ENCODE results near the gene RBM46.

Gene RBM46, protein sequence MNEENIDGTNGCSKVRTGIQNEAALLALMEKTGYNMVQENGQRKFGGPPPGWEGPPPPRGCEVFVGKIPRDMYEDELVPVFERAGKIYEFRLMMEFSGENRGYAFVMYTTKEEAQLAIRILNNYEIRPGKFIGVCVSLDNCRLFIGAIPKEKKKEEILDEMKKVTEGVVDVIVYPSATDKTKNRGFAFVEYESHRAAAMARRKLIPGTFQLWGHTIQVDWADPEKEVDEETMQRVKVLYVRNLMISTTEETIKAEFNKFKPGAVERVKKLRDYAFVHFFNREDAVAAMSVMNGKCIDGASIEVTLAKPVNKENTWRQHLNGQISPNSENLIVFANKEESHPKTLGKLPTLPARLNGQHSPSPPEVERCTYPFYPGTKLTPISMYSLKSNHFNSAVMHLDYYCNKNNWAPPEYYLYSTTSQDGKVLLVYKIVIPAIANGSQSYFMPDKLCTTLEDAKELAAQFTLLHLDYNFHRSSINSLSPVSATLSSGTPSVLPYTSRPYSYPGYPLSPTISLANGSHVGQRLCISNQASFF

DNA sequence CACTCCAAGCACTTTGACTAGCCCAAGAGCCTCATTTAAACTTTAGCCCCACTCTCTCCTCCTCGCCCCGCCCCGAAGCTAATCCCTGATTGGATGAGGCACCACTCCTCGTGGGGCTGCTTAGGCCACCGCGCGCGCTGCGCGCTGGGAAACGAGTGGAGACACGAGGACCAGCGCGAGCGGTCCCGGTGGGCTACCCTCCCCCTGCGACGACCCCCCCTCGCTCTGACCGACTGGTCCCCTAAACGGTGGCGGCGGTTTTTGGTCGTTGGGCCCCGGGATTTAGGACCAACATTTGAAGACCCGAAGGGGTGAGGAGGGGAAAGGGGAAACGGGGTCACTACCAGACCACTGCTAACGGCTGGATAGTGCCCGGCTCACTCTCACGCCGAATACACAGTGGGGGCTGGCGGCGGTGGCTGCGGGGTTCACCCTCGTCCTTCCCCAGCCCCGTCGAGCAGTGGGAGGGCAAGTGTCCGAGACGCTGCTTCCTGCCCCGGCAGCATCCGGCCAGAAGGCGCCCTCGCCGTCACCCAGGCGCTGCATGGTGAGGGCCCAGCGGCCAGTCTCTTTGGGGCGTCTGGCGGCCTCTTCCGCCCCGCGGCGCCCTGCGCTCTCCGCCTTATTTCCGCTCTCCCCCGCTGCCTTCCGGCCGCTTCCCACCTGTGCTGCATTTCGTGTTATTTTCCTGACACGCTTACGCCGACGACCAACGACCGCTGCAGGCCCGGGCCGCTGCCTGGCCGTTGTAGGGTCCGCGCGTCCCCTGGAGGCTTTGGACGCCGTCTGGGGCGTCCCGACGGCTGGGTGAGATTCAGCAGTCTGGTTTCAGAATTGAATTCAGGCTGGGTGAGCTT lies at the start of gene RBM46:
Gene RBM46 (plus strand): TSS at position 147 of the 857 bp plus-strand sequence. CDS start 15,481 bp downstream, outside the sequence.
- DNase-seq, result no peak

GRCh38 chr4:154731756-154732155 lies 49.3 kb upstream of the RBM46 start:
- no peak for DNase-seq

GRCh38 chr4:154732669-154733068 lies 48.4 kb upstream of the RBM46 start:
- DNase-seq, result no peak

DNA sequence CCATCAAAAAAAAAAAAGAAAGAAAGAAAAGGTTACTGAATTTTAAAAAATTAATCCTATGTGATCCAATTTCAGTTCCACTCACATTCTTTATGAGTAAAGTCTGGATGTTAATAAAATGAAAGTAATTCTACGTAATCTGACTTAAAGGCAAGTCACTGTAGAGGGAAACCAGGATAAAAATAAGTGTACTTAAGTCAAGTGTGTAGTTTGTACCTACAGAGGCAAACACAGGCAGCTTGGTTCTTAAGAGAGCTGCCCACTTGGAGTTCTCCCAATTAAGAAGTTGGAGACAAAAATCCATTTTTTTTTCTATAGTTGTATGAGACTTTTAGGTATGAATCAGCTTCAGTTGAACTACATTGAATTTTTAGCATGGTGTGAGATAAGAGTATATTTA lies 44.3 kb upstream of the RBM46 start:
- DNase-seq, result no peak

GRCh38 chr4:154738426-154738825 lies 42.6 kb upstream of the RBM46 start:
- DNase-seq, result no peak

DNA sequence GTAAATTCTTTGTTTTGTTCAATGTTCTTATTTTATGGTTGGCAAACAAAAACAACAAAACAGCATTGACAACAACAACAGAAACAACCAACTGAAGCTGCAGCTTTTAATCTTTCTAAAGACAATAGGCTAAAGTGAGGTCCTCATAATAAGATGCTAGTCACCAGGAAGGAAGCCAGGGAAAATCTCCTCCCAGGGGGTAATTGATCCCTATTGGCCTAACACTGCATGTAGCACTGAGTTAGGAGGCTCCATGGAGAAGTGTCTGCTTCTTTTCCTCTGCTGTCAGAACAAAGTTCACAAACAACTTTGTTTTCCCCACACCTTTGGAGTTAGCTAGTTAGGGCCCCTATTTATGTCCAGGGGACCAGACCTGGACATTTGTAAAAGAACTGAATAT lies 42.0 kb upstream of the RBM46 start:
- no peak for DNase-seq

GRCh38 chr4:154740462-154740861 lies 40.6 kb upstream of the RBM46 start:
- DNase-seq, result no peak

GRCh38 chr4:154741131-154741665 lies 39.9 kb upstream of the RBM46 start:
- no peak for DNase-seq

- no peak for DNase-seq
Measured at GRCh38 chr4:154741922-154742850, 38.9 kb upstream of the RBM46 start.

DNA sequence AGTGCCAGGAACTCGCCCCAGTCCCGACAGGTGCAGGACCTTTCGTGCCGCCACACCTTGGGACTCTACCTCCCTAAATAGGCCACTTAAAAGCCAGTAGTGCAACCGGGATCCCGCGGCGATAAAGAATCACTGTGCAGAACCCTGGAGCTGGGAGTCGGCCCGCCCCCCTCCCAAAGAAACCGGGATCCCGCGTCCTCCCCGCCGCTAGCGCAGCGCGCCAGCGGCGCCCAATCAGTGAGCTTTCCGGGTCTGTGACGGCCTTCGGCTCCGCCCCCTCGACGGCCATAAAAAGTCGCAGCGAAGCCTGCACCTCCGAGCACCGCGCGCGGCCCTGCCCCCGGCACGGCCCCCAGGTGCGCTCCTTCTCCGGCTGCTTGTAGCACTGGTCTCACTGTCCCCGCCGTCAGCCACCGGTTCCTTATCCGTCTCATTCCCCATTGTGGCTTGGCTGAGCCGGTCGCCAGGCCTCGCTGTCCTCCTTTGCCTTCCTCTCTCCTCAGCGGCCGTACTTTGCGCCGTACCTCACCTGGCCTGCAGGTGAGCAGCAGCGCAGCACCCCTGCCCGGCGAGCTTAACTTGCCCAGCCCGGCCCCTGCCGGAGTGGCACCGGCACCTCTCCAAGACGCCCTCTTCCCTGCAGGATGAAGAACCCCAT lies 37.3 kb upstream of the RBM46 start, which contains the start of gene LRAT:
Gene LRAT (plus strand): TSS at position 318 of the 658 bp plus-strand sequence. CDS start 327 bp downstream, at position 645.
- DNase-seq, result peak; percentile 14

DNA sequence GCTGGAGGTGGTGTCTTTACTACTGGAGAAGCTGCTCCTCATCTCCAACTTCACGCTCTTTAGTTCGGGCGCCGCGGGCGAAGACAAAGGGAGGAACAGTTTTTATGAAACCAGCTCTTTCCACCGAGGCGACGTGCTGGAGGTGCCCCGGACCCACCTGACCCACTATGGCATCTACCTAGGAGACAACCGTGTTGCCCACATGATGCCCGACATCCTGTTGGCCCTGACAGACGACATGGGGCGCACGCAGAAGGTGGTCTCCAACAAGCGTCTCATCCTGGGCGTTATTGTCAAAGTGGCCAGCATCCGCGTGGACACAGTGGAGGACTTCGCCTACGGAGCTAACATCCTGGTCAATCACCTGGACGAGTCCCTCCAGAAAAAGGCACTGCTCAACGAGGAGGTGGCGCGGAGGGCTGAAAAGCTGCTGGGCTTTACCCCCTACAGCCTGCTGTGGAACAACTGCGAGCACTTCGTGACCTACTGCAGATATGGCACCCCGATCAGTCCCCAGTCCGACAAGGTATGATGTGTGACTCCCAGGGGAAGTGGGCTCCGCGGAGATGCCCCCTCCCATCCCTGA lies 36.6 kb upstream of the RBM46 start:
- DNase-seq, result no peak

DNA sequence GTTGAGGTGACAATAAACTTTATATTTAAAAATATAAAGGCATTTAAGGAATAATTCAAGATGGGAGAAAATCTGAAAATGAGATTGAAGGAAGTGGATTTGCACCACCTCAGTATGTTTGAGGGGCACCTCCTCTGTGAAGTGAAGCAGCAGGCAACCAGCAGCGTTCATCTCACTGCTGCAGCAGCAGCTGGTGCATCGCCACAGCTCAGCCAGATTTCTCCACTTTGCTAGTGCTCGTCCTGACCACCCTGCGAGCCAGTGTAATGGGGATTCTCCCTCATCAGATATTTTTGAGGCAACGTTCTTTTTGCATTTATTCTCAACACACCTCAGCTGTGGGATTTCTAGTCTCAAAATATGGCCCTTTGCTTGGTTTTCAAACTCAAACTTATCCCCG lies 23.4 kb upstream of the RBM46 start:
- DNase-seq, result no peak

GRCh38 chr4:154760895-154761294 lies 20.2 kb upstream of the RBM46 start:
- no peak for DNase-seq

GRCh38 chr4:154778264-154778663 lies 2.8 kb upstream of the RBM46 start:
- DNase-seq, result no peak

GRCh38 chr4:154779362-154779947 lies 1.6 kb upstream of the RBM46 start:
- DNase-seq, result no peak

- DNase-seq, result no peak
Measured at GRCh38 chr4:154781983-154782293, 866 bp downstream of the RBM46 start.

GRCh38 chr4:154807042-154807630 lies 26.1 kb downstream of the RBM46 start:
- DNase-seq, result no peak

- no peak for DNase-seq
Measured at GRCh38 chr4:154818230-154818629, 37.2 kb downstream of the RBM46 start.

DNA sequence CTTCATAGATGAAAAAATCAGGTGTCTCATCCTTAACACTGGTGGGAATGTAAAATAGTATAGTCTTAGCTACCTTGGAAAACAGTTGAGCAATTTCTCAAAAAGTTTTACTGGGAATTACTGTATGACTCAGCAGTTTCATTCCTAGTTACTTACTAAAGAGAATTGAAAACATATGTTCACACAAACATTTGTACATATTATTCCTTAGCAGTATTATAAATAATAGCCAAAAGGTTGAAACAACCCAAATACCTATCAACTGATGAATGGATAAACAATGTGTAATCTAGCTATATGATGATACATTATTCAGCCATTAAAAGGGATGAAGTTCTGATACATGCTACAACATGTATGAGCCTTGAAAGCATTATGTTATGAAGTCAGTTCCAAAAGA lies 41.7 kb downstream of the RBM46 start:
- DNase-seq, result no peak

DNA sequence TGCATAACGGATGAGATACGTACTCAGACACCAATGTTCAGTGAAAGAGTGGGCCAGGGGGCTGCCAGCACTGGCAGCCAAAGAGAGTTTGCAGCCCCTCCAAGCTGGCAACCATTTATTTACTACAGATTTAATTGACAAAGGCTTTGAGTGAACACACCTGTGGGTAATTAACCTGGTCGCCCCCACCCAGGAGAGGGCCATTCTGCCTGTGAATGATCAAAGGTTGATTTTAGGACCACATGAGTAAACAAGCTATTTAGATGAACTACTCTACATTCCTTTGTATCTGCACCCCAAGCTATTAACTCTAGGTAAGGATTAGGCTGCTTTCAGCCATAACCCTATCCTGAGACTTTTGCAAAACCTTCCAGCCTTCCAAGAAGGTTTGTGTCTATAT lies 55.0 kb downstream of the RBM46 start:
- DNase-seq, result no peak

GRCh38 chr4:154836513-154836912 lies 55.4 kb downstream of the RBM46 start:
- DNase-seq, result no peak
